Activated CD4-positive, alpha-beta T cell treated with anti-CD3 and anti-CD28 coated beads for 36 hours (primary cell): ENCODE data around the gene BPI. TPM values are rescaled to one million over a fixed set of nuclear protein-coding genes. Genes with fewer than 3 reads are reported as not detected.

Source experiments
- ATAC-seq: fragments of 200-7000 bp; cut with Tn5 transposase; one replicate; pipeline ENCODE4 v1.10.0; 2021; ENCODE audit warnings: mild to moderate bottlenecking, moderate library complexity
- CTCF ChIA-PET: fragments of 350-600 bp; sonication (Branson Sonifier 250); formaldehyde crosslinking; loops from one replicate; lab custom pipeline; 2021; ENCODE audit warnings: antibody characterized with exemption; lab: Charles Lee
- POLR2A ChIA-PET: fragments of 350-600 bp; sonication (Branson Sonifier 250); formaldehyde crosslinking; loops from one replicate; lab custom pipeline; 2021; ENCODE audit warnings: antibody characterized with exemption, inconsistent platforms; lab: Charles Lee
- DNase-seq: peaks from one replicate; pipeline ENCODE4 v3.0.0-alpha.2; 2020
- H3K27ac Mint-ChIP-seq: one replicate; pipeline ENCODE4 v1.8.0; 2021; ENCODE audit warnings: mixed read lengths
- H3K27me3 Mint-ChIP-seq: one replicate; pipeline ENCODE4 v1.8.0; 2021; ENCODE audit warnings: mixed read lengths
- H3K36me3 Mint-ChIP-seq: one replicate; pipeline ENCODE4 v1.8.0; 2021; ENCODE audit warnings: low read depth, mixed read lengths
- H3K4me1 Mint-ChIP-seq: one replicate; pipeline ENCODE4 v1.8.0; 2021; ENCODE audit warnings: mixed read lengths
- H3K4me3 Mint-ChIP-seq: one replicate; pipeline ENCODE4 v1.8.0; 2021; ENCODE audit warnings: mild to moderate bottlenecking, moderate library complexity, mixed read lengths
- H3K9me3 Mint-ChIP-seq: one replicate; pipeline ENCODE4 v1.8.0; 2021; ENCODE audit warnings: low read depth, mixed read lengths
- intact Hi-C, 2 experiments: fragments of 100-400 bp; cut with DNase I in 1 of 2; cut with micrococcal nuclease in 1 of 2; formaldehyde crosslinking; loops; one replicate each; pipeline versions ENCODE4 v1.14.2 to v1.15.1; 2022 to 2024; cut with DNase I, micrococcal nuclease
- total RNA-seq, 2 experiments: library from RNA; stranded (reverse); gene quantifications; one replicate each; pipeline ENCODE4 v1.2.3, GENCODE V29; 2021

The BPI gene
- total RNA-seq, 2 experiments from 2014 or later: not detected

GRCh38 chr20:38267296-38267695 is 36.7 kb upstream of the BPI start:
- peaks cover 36% of the 10 kb centered on the region for H3K27me3 Mint-ChIP-seq
- H3K4me3 Mint-ChIP-seq: no peak overlapping the region
- H3K27ac Mint-ChIP-seq: no peak overlapping the region
- DNase-seq: no peak
- intact Hi-C loops: no loop called here
- no peaks in the 10 kb centered on the region for H3K36me3 Mint-ChIP-seq
- POLR2A ChIA-PET: no interaction called here
- CTCF ChIA-PET: interaction anchor here (0.7 kb wide), 1 partner anchor 47 kb away, joined by 3 read pairs; no protein-coding TSS in a partner anchor
- no peaks in the 10 kb centered on the region for H3K9me3 Mint-ChIP-seq
- no peaks in the 10 kb centered on the region for H3K4me1 Mint-ChIP-seq
- ATAC-seq: no peak

GRCh38 chr20:38267901-38268514 is 35.9 kb upstream of the BPI start:
- intact Hi-C loops: no loop called here
- no peaks in the 10 kb centered on the region for H3K9me3 Mint-ChIP-seq
- no peak for ATAC-seq
- H3K27ac Mint-ChIP-seq: no peak overlapping the region
- H3K27me3 Mint-ChIP-seq: peaks cover 37% of the 10 kb centered on the region
- H3K4me1 Mint-ChIP-seq: no peaks in the 10 kb centered on the region
- POLR2A ChIA-PET: no interaction called here
- CTCF ChIA-PET: interaction anchor here (0.7 kb wide), 1 partner anchor 48 kb away, joined by 3 read pairs; no protein-coding TSS in a partner anchor
- no peaks in the 10 kb centered on the region for H3K36me3 Mint-ChIP-seq
- no peak for DNase-seq
- no peak overlapping the region for H3K4me3 Mint-ChIP-seq

GRCh38 chr20:38269040-38269439 is 34.9 kb upstream of the BPI start:
- POLR2A ChIA-PET: no interaction called here
- Mint-ChIP-seq H3K36me3 (no peaks in the 10 kb centered on the region), H3K27me3 (peaks cover 36% of the 10 kb centered on the region), H3K9me3 (no peaks in the 10 kb centered on the region), H3K4me1 (no peaks in the 10 kb centered on the region), H3K4me3 (no peak overlapping the region), H3K27ac (no peak overlapping the region)
- no peak for DNase-seq
- no peak for ATAC-seq
- CTCF ChIA-PET: no interaction called here
- intact Hi-C loops: no loop called here

GRCh38 chr20:38269715-38270114 is 34.2 kb upstream of the BPI start:
- Mint-ChIP-seq H3K27ac (no peak overlapping the region), H3K27me3 (peaks cover 30% of the 10 kb centered on the region), H3K36me3 (no peaks in the 10 kb centered on the region), H3K4me3 (no peak overlapping the region), H3K4me1 (no peaks in the 10 kb centered on the region), H3K9me3 (no peaks in the 10 kb centered on the region)
- intact Hi-C loops: no loop called here
- POLR2A ChIA-PET: no interaction called here
- ATAC-seq (no peak), DNase-seq (no peak)
- CTCF ChIA-PET: no interaction called here

GRCh38 chr20:38270869-38271605 is 32.9 kb upstream of the BPI start:
- Mint-ChIP-seq H3K4me3 (no peak overlapping the region), H3K36me3 (no peaks in the 10 kb centered on the region), H3K27ac (no peak overlapping the region), H3K4me1 (peaks cover 2% of the 10 kb centered on the region), H3K9me3 (no peaks in the 10 kb centered on the region), H3K27me3 (peaks cover 25% of the 10 kb centered on the region)
- POLR2A ChIA-PET: no interaction called here
- CTCF ChIA-PET: no interaction called here
- no peak for DNase-seq
- intact Hi-C loops: no loop called here
- ATAC-seq: no peak

GRCh38 chr20:38271608-38272120 is 32.3 kb upstream of the BPI start:
- no peaks in the 10 kb centered on the region for H3K36me3 Mint-ChIP-seq
- H3K9me3 Mint-ChIP-seq: no peaks in the 10 kb centered on the region
- no peak overlapping the region for H3K4me3 Mint-ChIP-seq
- H3K27ac Mint-ChIP-seq: no peak overlapping the region
- no peak for ATAC-seq
- peaks cover 2% of the 10 kb centered on the region for H3K4me1 Mint-ChIP-seq
- ChIA-PET POLR2A (no interaction called here), CTCF (interaction anchor here (0.5 to 1.4 kb wide), 2 partner anchors 10 to 50 kb away, joined by 3 to 5 read pairs; no protein-coding TSS in a partner anchor)
- intact Hi-C loops: no loop called here
- H3K27me3 Mint-ChIP-seq: peaks cover 20% of the 10 kb centered on the region
- DNase-seq: no peak

- intact Hi-C loops: no loop called here
- Mint-ChIP-seq H3K36me3 (no peaks in the 10 kb centered on the region), H3K4me3 (no peak overlapping the region), H3K9me3 (no peaks in the 10 kb centered on the region), H3K27me3 (peaks cover 17% of the 10 kb centered on the region), H3K27ac (no peak overlapping the region), H3K4me1 (peaks cover 2% of the 10 kb centered on the region)
- ChIA-PET CTCF (interaction anchor here (0.8 to 1.4 kb wide), 2 partner anchors 31 to 51 kb away, joined by 4 to 5 read pairs; no protein-coding TSS in a partner anchor), POLR2A (no interaction called here)
- DNase-seq (no peak), ATAC-seq (no peak)
These were observed 31.6 kb upstream of the BPI start for GRCh38 chr20:38272398-38272797.

GRCh38 chr20:38272961-38273360 is 31.0 kb upstream of the BPI start:
- Mint-ChIP-seq H3K36me3 (no peaks in the 10 kb centered on the region), H3K4me3 (no peak overlapping the region), H3K4me1 (peaks cover 2% of the 10 kb centered on the region), H3K27ac (no peak overlapping the region), H3K27me3 (peaks cover 17% of the 10 kb centered on the region), H3K9me3 (no peaks in the 10 kb centered on the region)
- DNase-seq (no peak), ATAC-seq (no peak)
- POLR2A ChIA-PET: no interaction called here
- CTCF ChIA-PET: interaction anchor here (0.8 to 1.4 kb wide), 2 partner anchors 30 to 51 kb away, joined by 4 to 5 read pairs; no protein-coding TSS in a partner anchor
- intact Hi-C loops: no loop called here

GRCh38 chr20:38275815-38276550 is 28.0 kb upstream of the BPI start:
- H3K4me3 Mint-ChIP-seq: no peak overlapping the region
- H3K27ac Mint-ChIP-seq: no peak overlapping the region
- H3K27me3 Mint-ChIP-seq: peaks cover 7% of the 10 kb centered on the region
- ATAC-seq (no peak), DNase-seq (peak; percentile 15)
- H3K36me3 Mint-ChIP-seq: no peaks in the 10 kb centered on the region
- ChIA-PET POLR2A (no interaction called here), CTCF (interaction anchor here (0.6 to 0.7 kb wide), 2 partner anchors 34 to 202 kb away, joined by 3 read pairs; no protein-coding TSS in a partner anchor)
- intact Hi-C loops: no loop called here
- H3K4me1 Mint-ChIP-seq: peaks cover 2% of the 10 kb centered on the region
- H3K9me3 Mint-ChIP-seq: no peaks in the 10 kb centered on the region

- intact Hi-C loops: no loop called here
- POLR2A ChIA-PET: no interaction called here
- no peak overlapping the region for H3K4me3 Mint-ChIP-seq
- peaks cover 2% of the 10 kb centered on the region for H3K27me3 Mint-ChIP-seq
- H3K27ac Mint-ChIP-seq: no peak overlapping the region
- no peak for DNase-seq
- no peak for ATAC-seq
- CTCF ChIA-PET: no interaction called here
- no peaks in the 10 kb centered on the region for H3K36me3 Mint-ChIP-seq
- peaks cover 2% of the 10 kb centered on the region for H3K4me1 Mint-ChIP-seq
- no peaks in the 10 kb centered on the region for H3K9me3 Mint-ChIP-seq
These were observed 26.7 kb upstream of the BPI start for GRCh38 chr20:38277285-38277684.

GRCh38 chr20:38277691-38278090 is 26.3 kb upstream of the BPI start:
- DNase-seq (no peak), ATAC-seq (no peak)
- ChIA-PET POLR2A (no interaction called here), CTCF (no interaction called here)
- Mint-ChIP-seq H3K9me3 (no peaks in the 10 kb centered on the region), H3K27ac (no peak overlapping the region), H3K4me3 (no peak overlapping the region), H3K4me1 (peaks cover 2% of the 10 kb centered on the region), H3K27me3 (peaks cover 1% of the 10 kb centered on the region), H3K36me3 (no peaks in the 10 kb centered on the region)
- intact Hi-C loops: no loop called here
